ENCODE measurements around the gene FRMD3. TPM values are rescaled to one million over a fixed set of nuclear protein-coding genes. Genes with fewer than 3 reads are reported as not detected.
A peak's percentile ranks its signal among the peaks of the same experiment; 100 is the strongest.

Gene FRMD3
- total and polyA plus RNA-seq, 4 donors: 0.16 to 0.75 (median 0.48) TPM

DNA sequence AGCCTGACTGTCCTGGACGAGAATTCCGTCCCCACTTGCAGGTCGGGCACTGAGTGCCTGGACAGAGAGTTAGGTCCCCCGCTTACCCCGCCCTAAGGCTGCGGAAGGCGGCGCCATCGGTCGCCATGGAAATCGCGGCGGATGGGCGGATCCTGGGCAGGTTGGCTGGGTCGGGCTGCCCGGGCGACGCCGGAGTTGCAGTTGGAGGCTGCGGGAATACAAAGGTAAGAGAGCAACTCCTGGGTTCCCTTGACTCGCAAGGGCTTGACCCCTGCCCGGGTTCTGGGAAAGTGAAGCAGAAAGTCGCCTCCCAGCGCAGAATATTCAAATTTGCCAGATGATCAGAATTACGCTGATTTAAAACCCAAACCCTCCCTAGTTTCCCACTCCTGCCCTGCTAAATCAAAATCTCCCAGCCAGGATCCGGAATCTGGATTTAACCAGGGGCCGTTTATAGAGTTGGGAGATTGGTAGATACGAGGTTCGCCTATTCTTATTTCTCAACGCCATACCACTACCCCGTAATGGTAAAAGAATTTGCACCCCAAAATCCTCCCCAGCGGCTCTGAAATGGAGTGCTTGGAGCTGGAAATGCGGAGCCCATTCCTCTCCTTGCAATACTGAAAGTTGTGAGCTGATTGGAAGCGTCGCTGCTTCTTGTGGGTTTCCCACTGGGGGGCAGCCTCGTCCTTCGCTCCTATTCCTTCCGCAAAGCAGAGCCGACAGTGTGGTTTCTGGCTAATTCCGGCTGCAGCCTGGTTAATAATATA lies 318.9 kb downstream of the FRMD3 start:
- TF ChIP-seq, protein P1, sequence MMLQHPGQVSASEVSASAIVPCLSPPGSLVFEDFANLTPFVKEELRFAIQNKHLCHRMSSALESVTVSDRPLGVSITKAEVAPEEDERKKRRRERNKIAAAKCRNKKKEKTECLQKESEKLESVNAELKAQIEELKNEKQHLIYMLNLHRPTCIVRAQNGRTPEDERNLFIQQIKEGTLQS (IDR thresholded peaks at IDR 0.05): no peak
- TF ChIP-seq, protein P2, sequence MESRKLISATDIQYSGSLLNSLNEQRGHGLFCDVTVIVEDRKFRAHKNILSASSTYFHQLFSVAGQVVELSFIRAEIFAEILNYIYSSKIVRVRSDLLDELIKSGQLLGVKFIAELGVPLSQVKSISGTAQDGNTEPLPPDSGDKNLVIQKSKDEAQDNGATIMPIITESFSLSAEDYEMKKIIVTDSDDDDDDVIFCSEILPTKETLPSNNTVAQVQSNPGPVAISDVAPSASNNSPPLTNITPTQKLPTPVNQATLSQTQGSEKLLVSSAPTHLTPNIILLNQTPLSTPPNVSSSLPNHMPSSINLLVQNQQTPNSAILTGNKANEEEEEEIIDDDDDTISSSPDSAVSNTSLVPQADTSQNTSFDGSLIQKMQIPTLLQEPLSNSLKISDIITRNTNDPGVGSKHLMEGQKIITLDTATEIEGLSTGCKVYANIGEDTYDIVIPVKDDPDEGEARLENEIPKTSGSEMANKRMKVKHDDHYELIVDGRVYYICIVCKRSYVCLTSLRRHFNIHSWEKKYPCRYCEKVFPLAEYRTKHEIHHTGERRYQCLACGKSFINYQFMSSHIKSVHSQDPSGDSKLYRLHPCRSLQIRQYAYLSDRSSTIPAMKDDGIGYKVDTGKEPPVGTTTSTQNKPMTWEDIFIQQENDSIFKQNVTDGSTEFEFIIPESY (IDR thresholded peaks at IDR 0.05): no peak
- TF ChIP-seq RXRA (IDR thresholded peaks at IDR 0.05): peak in 1 of 2 donors; percentile 12
- TF ChIP-seq, protein P3, sequence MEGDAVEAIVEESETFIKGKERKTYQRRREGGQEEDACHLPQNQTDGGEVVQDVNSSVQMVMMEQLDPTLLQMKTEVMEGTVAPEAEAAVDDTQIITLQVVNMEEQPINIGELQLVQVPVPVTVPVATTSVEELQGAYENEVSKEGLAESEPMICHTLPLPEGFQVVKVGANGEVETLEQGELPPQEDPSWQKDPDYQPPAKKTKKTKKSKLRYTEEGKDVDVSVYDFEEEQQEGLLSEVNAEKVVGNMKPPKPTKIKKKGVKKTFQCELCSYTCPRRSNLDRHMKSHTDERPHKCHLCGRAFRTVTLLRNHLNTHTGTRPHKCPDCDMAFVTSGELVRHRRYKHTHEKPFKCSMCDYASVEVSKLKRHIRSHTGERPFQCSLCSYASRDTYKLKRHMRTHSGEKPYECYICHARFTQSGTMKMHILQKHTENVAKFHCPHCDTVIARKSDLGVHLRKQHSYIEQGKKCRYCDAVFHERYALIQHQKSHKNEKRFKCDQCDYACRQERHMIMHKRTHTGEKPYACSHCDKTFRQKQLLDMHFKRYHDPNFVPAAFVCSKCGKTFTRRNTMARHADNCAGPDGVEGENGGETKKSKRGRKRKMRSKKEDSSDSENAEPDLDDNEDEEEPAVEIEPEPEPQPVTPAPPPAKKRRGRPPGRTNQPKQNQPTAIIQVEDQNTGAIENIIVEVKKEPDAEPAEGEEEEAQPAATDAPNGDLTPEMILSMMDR (IDR thresholded peaks at IDR 0.05; ENCODE audit: low read depth, low read length, missing input control): peak; percentile 60
- no peak for TF ChIP-seq SP1 (IDR thresholded peaks at IDR 0.05)
- TF ChIP-seq JUND (IDR thresholded peaks at IDR 0.05): no peak
- peak; percentile 49 for TF ChIP-seq YY1 (IDR thresholded peaks at IDR 0.05)
- peak; percentile 84 to 87 for TF ChIP-seq RAD21 (IDR thresholded peaks at IDR 0.05)
- H3K9ac ChIP-seq (ENCODE audit: low read depth in 1 of 2, low read length in 2 of 2): peak overlapping the region; percentile 60 to 80
- peak overlapping the region; percentile 54 to 79 (median 59) for H3K4me3 ChIP-seq (ENCODE audit: low read depth in 1 of 3, low read length in 3 of 3)
- H3K4me1 ChIP-seq (ENCODE audit: control insufficient read depth in 4 of 4, insufficient read depth in 4 of 4, low read length in 3 of 4): peaks cover 0 to 15% (median 4%) of the 10 kb centered on the region in 4 donors
- peak overlapping the region; percentile 9 to 63 for H3K27ac ChIP-seq (ENCODE audit: low read depth in 1 of 2, low read length in 2 of 2)
- 2% methylated on average over 40 of the region's 40 CpGs for WGBS
- no peaks in the 10 kb centered on the region for H3K9me3 ChIP-seq (ENCODE audit: control insufficient read depth in 4 of 4, low read length in 3 of 4)
- no peaks in the 10 kb centered on the region for H3K36me3 ChIP-seq (ENCODE audit: control insufficient read depth in 4 of 4, insufficient read depth in 3 of 4, low read depth in 1 of 4, low read length in 3 of 4)
- peak; percentile 58 for DNase-seq (ENCODE audit: low spot score)
- no peaks in the 10 kb centered on the region for H3K27me3 ChIP-seq (ENCODE audit: control insufficient read depth in 4 of 4, insufficient read depth in 4 of 4, low read length in 3 of 4)

DNA sequence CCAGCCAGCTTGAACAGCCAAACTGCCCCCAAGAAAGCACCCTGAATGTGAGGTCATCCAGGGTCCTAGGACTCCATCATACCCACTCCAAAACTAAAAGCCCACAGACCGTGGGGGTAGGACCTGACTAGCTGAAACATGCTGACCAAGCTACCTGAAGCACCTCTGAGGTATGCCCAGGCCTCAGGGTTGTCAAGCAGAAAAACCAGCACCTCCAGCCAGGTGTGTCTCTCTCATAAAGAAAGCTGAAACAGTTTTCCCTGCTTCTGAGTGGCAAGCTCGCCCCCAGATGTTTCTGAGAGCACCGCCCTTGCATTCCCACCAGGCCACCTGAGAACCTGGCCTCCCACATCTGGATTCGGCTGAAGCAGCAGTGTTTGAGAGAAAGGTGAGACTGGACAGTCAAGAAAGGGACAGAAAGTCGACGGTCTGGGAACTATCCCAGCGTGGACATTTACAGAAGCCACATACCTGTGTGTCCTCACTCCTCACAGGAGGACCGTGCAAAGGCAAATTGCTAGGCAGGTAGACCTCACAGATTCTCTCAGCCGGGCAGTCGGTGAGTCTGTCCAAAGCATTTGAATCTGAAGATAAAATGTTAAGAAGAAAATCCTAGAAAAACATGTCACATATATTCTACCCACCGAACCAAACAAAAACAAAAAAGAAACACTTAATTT lies 319.6 kb downstream of the FRMD3 start:
- Histone ChIP-seq H3K36me3 (ENCODE audit: control insufficient read depth in 4 of 4, insufficient read depth in 3 of 4, low read depth in 1 of 4, low read length in 3 of 4) (no peaks in the 10 kb centered on the region), H3K27ac (ENCODE audit: low read depth in 1 of 2, low read length in 2 of 2) (no peak overlapping the region), H3K9me3 (ENCODE audit: control insufficient read depth in 4 of 4, low read length in 3 of 4) (no peaks in the 10 kb centered on the region), H3K4me1 (ENCODE audit: control insufficient read depth in 4 of 4, insufficient read depth in 4 of 4, low read length in 3 of 4) (peaks cover 0 to 15% (median 4%) of the 10 kb centered on the region in 4 donors), H3K4me3 (ENCODE audit: low read depth in 1 of 3, low read length in 3 of 3) (no peak overlapping the region), H3K9ac (ENCODE audit: low read depth in 1 of 2, low read length in 2 of 2) (no peak overlapping the region), H3K27me3 (ENCODE audit: control insufficient read depth in 4 of 4, insufficient read depth in 4 of 4, low read length in 3 of 4) (no peaks in the 10 kb centered on the region)
- no peak for DNase-seq (ENCODE audit: low spot score)
- 78% methylated on average over 11 of the region's 11 CpGs for WGBS
- TF ChIP-seq FOXA2 (IDR thresholded peaks at IDR 0.05) (no peak), YY1 (IDR thresholded peaks at IDR 0.05) (no peak)
- TF ChIP-seq, protein P4, sequence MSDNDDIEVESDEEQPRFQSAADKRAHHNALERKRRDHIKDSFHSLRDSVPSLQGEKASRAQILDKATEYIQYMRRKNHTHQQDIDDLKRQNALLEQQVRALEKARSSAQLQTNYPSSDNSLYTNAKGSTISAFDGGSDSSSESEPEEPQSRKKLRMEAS (IDR thresholded peaks at IDR 0.05): no peak
- TF ChIP-seq, protein P3 (IDR thresholded peaks at IDR 0.05; ENCODE audit: low read depth, low read length, missing input control): no peak
